Posterior cingulate gyrus (tissue), 11 donors: ENCODE results near the gene PXDN.
A peak's percentile ranks its signal among the peaks of the same experiment; 100 is the strongest.
"Not testable (repeated sequence)": the region's sequence is repeated elsewhere in the genome, so short reads cannot be mapped to it uniquely, and the experiment has no call there.

Experiments
- DNase-seq, 10 donors: peaks; one replicate each; pipeline versions ENCODE4 v3.0.0 to v3.0.0-alpha.2; 2020 to 2021; ENCODE audit warnings: mixed read lengths in 3 of 10
- intact Hi-C: fragments of 100-400 bp; cut with DNase I; formaldehyde crosslinking; loops from one replicate; pipeline ENCODE4 v1.15.1; 2023

PXDN gene

DNA sequence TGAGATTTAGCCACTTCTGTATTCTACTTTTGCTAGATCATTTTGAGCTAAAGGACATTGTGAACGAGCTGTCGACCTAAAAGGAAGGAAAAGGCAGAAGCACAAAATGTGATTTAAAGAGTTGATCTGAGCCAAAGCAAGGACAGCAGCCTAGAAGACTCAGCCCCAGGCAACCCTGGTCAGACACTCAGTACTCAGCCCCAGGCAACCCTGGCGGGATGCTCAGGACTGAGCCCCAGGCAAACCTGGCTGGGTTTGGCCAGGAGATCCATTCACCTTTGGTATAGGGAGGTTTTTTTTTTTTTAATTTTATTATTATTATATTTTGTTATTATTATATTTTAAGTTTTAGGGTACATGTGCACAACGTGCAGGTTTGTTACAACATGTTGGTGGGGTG lies 34.3 kb upstream of the PXDN start:
- no peak for DNase-seq
- intact Hi-C loops = no loop called here

DNA sequence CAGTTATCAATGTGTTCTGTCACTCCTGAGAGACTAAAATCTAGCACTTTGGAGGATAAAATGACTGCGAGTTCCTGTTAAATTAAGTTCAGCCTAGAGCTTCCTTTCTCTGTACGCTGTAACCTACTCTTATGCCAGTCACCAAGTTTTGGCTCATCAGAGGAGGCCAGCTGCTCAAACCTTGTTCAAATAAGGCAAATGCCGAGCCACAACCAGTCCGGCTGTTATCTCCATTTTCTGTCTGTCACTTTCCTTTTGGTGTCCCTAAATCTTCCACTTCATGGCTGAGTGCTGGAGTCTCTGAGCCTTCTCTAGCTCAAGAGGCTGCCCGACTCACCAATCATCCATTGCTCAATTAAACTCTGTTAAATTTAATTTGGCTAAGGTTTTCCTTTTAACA lies 33.5 kb upstream of the PXDN start:
- no peak for DNase-seq
- intact Hi-C loops = no loop called here

DNA sequence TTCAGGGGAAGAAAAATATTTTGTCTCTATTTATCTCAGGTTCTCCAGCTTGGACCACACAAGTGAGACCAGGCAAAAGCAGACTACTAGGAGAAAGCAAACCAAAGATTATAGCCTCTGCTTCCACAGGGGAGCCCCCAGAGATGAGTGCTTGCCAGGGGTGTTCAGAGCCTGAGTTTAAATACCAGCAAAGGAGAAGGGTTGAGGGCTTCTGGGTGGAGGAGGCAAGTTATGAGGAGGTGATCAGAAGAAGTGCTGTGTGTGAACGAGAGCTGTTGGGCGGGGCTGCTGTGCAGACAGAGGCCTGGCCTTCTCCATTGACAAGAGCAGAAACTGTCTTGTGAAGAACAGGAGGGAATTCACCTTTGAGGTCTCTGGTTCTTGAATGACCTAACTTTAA lies 32.8 kb upstream of the PXDN start:
- intact Hi-C loops = no loop called here
- peak in 1 of 10 donors; percentile 42 for DNase-seq

DNA sequence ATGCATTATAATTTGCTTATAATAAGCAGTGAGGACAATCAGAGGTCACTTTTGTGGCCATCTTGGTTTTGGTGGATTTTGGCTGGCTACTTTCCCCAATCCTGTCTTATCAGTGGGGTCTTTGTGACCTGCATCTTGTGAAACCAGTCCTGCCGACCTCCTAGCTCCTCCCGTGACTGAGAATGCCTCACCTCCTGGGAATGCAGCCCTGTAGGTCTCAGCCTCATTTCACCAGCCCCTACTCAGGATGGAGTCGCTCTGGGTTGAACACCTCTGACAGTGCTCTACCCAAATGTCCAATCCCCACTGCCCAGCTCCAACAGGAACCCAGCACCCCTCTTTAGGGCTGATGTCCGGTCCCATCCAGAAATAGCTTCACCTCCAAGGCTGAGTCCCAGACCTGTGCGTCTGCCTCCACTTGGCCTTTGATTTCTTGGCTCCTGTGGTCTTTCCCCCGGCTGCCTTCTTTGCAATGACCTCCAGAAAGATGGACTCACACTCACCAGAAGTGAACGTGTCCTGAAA lies 31.3 kb upstream of the PXDN start:
- intact Hi-C loops = no loop called here
- DNase-seq = peak in 1 of 10 donors; percentile 38

DNA sequence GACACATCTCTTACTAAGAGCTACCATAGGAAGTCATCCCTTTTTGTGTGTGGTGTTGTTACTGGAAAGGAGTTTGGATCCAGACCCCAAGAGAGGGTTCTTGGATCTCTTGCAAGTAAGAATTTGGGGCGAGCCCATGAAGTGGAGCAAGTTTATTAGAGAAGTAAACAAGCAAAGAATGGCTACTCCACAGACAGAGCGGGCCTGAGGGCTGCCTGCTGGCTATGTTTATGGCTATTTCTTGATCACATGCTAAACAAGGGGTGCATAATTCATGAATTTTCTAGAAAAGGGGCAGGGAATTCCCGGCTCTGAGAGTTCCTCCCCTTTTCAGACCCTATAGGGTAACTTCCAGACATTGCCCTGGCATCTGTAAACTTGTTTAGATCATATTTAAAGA lies 30.6 kb upstream of the PXDN start:
- intact Hi-C loops = no loop called here
- no peak for DNase-seq

DNA sequence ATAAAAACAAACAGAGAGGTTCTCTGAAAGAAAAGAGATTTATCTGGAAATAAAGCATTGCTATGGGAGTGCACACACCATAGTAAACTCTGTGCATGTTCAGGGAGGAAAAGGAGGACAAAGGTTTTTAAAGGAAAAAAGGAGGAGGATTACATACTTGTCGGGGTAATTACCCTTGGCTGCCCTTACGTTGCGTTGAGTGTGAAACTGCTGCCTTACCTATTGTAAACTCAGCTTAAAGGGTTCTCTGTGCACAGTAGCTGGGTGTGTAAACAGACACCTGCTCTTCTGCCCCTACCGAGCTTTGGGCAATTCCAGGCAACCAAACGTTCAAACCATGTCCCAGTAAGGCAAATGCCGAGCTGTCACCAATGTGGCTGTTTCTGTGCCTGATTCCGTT lies 29.6 kb upstream of the PXDN start:
- peak in 1 of 10 donors; percentile 16 for DNase-seq
- intact Hi-C loops = no loop called here

DNA sequence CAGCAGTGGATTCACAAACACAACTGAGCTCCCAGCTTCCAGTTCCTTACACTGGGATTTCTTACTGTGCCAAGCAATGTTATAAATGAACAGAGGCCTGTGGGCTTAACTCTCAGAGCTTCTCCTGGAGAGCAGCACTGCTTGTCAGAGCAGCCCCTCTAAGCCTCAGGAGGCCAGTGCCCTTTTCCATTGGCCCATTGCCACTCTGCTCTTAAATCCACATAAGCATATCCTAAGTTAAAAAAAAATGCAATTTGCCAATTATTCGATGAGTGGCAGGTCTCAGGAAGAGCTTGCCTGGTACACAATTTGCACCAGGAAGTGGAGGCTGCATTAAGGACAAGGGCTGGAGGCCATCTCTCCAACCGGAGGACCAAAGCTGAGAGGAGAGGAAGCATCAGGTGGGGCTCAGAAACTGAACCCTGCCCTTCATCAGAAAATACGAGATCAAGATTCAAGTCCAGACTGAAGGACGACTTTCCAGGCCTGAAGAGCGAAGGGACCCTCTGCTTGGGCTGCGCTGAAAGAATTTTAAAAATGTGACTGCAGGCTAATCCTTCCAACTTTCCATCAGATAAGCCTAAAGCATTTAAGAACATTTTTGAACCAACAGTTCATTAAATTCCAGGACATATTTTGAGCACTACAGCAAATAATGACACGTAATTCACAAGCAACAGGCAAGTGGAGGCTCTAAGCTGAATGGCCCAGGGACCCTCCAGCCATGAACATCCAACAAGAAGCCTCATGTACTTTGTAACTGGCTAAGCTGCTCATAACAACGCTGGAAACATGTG lies 28.4 kb upstream of the PXDN start:
- intact Hi-C loops = no loop called here
- DNase-seq = no peak

DNA sequence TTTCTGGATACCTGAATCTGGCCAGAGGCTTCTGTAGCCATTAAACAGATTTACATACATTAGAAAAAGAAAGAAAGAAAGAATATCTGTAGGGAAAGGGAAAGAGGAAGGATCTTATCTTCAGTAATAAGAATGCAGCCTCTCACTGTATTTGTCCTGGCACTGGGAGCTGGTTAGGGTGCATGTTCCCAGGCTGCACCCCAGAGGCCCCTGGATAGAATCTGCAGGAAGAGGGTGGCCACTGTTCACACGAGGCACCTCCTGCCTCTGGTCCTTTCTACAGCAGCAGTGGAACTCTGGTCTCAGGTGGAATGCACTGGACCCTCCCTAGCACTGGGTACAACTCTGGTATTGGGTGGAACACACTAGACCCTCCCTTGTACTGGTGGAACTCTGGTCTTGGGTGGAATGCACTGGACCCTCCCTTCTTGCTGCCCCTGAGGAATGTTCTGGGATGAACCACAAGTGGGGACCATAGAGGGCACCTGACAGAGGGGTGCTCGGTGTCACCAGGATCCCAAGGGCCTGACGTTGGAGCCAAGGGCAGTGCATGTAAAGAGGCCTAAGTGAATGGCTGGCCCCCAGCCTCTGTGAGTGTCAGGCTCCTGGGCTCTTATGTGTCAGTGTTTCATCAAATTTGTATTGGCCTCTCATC lies 27.4 kb upstream of the PXDN start:
- intact Hi-C loops = no loop called here
- DNase-seq = no peak

DNA sequence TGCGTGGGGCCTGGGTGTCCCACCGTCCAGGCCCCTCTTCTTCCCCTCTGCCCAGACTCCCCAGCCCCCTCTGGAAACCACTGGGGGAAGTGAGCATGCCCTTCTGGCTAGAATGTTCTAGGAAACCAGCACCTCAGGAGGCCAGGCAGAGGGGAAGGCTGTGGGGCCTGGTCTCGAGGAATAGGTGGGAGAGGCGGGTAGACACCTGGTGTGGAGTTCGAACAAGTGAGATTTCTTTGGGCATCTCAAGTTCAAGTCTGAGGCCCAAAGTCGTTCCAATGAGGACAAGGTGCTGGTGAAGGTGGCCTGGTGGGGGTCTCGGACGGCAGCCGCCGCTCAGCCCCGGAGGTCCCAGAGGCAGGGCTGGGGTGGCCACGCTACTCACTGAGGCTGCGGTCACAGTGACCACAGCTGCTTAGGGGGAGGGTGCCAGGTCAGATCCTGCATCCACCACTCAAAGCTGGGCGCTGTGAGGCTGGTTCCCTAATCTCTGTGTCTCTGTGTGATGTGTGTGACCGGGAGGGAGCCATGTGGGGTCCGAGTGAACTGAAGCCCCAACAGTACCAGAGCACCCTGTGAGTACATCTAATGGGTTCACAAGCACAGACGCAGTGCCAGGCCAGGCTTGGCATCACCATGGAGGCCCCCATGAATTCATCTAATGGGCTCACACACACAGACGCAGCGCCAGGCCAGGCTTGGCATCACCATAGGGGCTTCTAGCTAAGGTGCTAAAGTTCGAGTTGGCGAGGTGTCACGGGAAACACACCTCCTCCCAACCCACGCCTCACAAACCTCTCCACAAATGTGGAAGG lies 26.5 kb upstream of the PXDN start:
- intact Hi-C loops = no loop called here

DNA sequence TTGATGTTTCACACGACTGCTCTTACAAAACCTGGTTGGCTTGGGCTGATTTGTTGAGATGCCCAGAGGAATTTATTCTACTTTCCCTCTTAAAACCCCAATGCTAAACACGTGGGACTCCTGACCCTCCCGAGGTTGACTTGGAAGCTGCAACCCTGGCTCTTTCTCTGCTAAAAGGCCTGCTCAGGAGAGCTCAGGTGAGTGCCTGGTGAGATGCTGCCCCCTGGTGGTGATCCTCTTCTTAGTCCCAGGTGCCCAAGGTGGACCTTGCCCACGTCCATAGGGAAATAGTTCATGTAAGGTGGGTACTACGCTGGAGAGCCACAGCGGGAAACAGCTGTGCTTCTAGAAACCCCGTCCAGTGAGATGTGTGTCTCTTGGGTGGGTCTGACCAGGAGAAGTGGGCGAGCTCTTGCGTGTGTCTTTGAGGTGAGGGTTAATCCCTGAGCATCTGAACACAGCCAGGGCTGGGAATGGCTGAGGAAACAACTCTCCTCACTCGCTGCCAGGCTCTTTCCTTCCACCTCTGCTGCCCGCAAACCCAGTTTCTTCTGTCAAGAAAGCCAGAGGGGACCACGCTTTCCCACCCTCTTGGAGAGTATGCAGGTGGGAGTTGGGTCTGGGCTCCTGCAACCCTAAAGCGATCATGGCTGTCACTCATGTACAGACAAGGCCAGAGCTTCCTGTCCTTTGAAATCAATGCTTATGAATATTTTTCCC lies 25.5 kb upstream of the PXDN start:
- peak in 7 of 10 donors; percentile 42 to 89 (median 62) for DNase-seq
- intact Hi-C loops = no loop called here

More for the DNA sequence above, 26.5 kb upstream of the PXDN start:
- DNase-seq = peak in 1 of 10 donors; percentile 39

DNA sequence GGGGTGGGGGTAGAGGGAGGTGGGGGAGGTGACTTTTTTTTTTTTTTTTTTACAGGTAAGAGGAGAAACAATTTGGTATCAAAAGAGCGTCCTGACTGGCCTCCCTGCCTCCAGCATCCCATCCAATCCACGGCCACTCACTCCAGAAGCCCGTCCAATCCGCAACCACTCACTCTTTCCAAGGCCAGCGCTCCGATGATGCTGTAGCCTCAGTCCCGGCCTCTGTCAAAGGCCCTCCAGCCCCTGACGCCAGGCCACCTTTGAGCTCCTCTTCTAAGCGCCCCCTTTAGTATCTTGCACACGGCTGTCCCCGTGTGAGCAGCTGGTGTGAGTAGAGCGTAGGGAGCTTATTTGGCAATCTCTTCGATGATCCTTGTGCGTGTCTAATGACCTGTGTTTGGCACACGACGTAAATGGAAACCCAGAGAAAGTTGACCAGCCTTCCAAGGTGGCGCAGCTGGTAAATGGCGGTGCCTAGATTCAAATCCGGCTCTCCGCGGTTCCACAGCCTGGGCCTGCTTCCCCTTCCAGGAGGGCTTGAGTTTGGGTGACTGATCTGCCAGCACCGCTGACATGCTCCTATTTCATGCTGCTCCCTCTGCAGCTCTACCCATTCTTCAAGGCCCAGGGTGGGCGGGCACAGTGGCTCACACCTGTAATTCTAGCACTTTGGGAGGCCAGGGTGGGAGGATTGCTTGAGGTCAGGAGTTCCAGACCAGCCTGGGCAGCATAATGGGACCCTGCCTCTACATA lies 23.8 kb upstream of the PXDN start:
- intact Hi-C loops = no loop called here
- DNase-seq = peak in 2 of 10 donors; percentile 24 to 69

DNA sequence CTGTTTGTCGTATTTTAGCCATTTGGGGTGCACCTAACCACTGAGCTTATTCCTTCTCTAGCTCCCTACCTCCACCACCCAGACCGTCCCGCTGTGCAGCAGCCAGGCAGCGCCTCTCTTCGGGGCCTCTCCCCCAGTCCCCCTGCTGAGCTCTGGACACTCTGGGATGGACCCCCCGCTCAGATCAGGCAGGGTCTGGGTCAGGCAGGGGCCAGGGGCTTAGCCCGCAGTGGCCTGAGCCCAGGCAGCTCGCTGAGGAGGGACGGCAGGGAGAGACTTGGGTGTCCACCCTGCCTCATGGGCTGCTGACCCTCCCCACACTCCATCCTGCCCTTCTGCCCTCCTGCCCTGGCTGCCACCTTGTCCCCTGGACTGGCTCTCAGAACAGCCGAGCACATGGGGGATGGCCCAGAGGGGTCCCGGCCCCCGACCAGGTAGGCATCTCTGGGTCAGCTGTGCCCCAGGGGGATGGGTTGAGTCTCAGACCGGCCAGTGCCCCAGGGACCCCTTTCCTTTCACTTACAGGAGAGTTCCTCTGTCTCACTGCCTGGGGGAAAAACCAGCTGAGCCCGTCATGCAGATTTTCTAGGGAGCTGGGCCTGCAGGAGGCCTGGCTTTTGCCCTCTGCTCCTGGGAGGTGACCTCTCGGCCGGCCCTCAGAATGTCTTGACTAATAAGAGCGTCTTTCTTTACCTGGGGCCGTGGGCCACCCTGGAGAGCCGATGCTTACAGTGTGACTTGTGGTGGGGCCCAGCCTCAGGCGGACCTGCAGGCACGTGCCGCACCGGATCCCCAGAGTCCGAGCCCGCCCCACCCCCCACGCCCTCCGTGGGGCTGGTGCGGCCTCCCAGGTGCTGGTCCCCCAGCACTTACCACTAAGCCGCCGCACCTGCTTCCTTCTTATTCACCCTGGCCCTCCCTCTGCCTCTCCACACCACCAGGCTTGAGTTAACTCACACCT lies 22.8 kb upstream of the PXDN start:
- peak in 2 of 10 donors; percentile 52 to 80 for DNase-seq
- intact Hi-C loops = no loop called here

DNA sequence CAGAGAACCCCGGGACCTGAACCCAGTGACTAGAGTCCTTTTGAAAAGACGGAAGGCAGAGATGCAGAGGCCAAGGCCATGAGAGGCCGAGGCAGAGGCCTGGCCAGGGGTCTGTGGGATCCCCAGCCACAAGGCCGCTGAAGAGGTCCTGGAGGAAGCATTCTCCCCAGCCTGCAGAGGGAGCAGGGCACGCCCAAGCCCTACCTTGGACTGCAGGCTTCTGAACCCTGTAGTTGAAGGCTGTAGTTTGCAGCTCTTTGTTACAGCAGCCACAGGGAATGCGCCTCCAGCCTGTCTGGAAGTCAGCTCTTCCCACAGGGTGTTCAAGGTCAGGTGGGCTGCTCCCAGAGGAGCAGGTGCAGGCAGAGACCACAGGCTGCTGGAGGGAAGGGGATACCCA lies 22.1 kb upstream of the PXDN start:
- DNase-seq = peak in 1 of 10 donors; percentile 45
- intact Hi-C loops = no loop called here

DNA sequence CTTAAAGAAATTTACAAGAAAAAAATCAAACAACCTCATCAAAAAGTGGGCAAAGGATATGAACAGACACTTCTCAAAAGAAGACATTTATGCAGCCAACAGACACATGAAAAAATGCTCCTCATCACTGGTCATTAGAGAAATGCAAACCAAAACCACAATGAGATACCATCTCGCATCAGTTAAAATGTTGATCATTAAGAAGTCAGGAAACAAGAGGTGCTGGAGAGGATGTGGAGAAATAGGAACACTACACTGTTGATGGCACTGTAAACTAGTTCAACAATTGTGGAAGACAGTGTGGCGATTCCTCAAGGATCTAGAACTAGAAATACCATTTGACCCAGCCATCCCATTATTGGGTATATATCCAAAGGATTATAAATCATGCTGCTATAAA lies 20.9 kb upstream of the PXDN start:
- intact Hi-C loops, DNase-seq: not testable (repeated sequence)

DNA sequence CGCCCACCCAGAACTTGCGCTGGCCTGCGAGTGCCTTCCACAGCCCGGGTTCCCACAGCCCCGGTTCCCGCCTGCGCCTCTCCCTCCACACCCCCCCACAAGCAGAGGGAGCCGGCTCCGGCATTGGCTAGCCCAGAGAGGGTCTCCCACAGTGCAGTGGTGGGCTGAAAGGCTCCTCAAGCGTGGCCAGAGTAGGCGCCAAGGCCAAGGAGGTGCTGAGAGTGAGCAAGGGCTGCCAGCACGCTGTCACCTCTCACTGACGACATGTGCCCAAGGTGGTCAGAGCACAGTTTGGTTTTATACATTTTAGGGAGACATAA lies 15.3 kb upstream of the PXDN start:
- intact Hi-C loops = no loop called here
- peak in 1 of 10 donors; percentile 65 for DNase-seq

DNA sequence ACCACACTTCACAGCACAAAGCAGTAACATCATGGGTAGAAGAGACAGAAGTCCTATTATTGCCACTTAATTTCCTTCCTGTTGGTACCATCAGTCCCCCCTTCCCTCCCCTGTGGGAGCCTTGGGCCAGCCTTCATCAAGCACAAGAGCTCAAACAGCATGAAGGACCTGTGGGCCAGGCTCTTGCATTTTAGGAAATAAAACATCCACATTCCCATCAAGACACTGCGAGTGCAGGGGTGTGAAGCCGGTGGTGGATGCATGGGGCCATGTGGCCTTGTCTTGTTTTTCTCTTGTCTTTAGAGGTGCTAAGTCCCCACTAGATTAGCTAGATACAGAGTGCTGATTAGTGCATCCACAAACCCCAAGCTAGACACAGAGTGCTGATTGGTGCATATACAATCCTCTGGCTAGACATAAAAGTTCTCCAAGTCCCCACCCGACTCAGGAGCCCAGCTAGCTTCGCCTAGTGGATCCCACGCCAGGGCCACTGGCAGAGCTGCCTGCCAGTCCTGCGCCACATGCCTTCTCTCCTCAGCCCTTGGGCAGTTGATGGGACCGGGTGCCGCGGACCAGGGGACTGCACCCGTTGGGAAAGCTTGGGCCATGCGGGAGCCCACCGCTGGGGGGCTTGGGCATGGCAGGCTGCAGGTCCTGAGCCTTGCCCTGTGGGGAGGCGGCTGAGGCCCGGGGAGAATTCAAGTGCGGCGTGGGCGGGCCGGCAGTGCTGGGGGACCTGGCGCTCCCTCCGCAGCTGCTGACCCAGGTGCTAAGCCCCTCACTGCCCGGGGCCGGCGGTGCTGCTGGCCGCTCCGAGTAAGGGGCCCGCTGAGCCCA lies 14.7 kb upstream of the PXDN start:
- peak in 2 of 10 donors; percentile 61 to 82 for DNase-seq
- intact Hi-C loops = no loop called here

DNA sequence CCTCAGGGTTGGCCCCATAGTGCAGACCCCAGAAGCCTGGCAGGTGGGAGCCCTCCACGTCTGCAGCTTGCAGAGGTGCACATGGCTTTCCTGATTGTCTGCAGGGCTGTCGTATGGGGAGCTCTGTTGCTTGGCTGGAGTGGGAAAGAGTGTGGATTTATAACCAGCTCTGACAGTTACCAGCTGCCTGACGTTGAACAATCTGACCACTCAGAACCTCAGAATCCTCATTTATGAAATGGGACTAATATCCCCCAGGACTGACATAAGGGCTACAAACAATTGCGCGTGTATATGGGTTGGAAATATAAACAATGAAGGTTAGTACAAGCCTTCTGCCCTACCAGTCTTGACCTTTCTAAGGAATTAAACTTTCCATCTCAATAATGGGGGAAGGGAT lies 13.9 kb upstream of the PXDN start:
- DNase-seq = peak in 1 of 10 donors; percentile 41
- intact Hi-C loops = no loop called here

DNA sequence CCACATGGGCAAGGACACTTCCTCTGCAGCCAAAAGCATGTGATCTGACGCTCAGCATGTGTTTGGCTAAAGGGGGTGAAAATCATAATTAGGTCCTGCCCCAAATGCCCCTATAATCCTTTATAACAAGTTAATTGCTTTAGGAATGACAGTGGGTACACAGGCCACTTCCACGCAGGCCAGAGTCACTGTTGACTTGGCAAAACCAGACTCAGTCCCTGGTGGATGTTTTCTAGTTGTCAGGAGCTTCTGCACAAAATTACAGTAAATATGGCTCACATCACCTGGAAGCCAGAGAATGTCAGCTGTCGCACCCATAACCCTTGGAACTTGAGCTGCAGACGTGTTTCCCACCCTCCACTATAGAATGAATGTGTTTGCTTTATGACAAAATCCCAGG lies 13.3 kb upstream of the PXDN start:
- intact Hi-C loops = no loop called here
- no peak for DNase-seq
